ENCODE data around the gene ZNF281.

The ZNF281 gene

DNA sequence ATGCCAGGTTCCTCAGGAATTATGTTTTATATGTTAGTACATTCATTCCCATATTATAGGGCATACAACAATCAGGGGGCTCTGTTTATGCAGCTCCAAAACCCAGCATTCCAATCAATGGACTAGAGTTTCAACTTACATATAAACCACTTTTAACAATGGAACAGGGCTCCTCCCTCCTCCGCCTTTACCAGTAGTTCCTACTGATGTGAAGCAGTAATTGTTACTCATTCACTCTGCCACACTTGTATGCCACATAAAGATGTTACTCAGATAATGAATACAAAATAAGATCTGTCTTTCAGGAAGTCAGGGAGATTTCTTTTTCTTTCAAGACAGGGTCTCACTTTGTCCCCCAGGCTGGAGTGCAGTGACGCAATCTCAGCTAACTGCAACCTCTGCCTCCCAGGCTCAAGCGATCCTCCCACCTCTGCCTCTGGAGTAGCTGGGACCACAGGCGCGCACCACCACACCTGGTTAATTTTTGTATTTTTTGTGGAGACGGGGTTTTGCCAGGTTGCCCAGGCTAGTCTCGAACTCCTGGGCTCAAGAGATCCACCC lies 17.1 kb downstream of the ZNF281 start:
- H3K4me3 ChIP-seq (ENCODE audit: low read depth, low read length): no peak overlapping the region
- no peak for DNase-seq (ENCODE audit: low read depth)
- TF ChIP-seq, protein P1, sequence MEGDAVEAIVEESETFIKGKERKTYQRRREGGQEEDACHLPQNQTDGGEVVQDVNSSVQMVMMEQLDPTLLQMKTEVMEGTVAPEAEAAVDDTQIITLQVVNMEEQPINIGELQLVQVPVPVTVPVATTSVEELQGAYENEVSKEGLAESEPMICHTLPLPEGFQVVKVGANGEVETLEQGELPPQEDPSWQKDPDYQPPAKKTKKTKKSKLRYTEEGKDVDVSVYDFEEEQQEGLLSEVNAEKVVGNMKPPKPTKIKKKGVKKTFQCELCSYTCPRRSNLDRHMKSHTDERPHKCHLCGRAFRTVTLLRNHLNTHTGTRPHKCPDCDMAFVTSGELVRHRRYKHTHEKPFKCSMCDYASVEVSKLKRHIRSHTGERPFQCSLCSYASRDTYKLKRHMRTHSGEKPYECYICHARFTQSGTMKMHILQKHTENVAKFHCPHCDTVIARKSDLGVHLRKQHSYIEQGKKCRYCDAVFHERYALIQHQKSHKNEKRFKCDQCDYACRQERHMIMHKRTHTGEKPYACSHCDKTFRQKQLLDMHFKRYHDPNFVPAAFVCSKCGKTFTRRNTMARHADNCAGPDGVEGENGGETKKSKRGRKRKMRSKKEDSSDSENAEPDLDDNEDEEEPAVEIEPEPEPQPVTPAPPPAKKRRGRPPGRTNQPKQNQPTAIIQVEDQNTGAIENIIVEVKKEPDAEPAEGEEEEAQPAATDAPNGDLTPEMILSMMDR (IDR thresholded peaks at IDR 0.05; ENCODE audit: insufficient read depth, low read depth, low read length, missing control alignments): no peak

DNA sequence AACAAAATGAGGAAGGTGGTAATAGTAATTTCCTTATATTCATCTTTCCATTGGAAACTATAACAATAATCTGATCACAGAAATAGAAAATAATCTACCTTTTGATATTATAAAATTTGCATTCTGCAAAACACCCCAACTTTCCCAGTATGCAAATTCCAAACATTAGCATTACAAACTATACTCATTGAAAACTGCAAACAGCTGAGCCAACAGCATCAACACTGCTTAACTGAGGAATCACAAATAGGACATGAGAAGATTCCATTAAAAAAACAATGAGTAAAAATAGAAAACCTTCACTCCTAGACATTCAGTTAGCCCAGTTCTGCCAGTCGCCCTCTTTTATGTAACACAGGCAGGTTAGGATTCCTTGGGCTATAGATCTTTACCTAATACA lies 18.1 kb downstream of the ZNF281 start:
- no peak for DNase-seq (ENCODE audit: low read depth)
- no peak overlapping the region for H3K4me3 ChIP-seq (ENCODE audit: low read depth, low read length)
- TF ChIP-seq, protein P1 (IDR thresholded peaks at IDR 0.05; ENCODE audit: insufficient read depth, low read depth, low read length, missing control alignments): no peak

GRCh38 chr1:200388791-200389190 lies 21.0 kb downstream of the ZNF281 start:
- TF ChIP-seq, protein P1 (IDR thresholded peaks at IDR 0.05; ENCODE audit: insufficient read depth, low read depth, low read length, missing control alignments): no peak

GRCh38 chr1:200386416-200386815 lies 23.4 kb downstream of the ZNF281 start:
- H3K4me3 ChIP-seq (ENCODE audit: low read depth, low read length): no peak overlapping the region
- TF ChIP-seq, protein P1 (IDR thresholded peaks at IDR 0.05; ENCODE audit: insufficient read depth, low read depth, low read length, missing control alignments): no peak
- no peak for DNase-seq (ENCODE audit: low read depth)

More at GRCh38 chr1:200388791-200389190, 21.0 kb downstream of the ZNF281 start:
- H3K4me3 ChIP-seq (ENCODE audit: low read depth, low read length): no peak overlapping the region
- no peak for DNase-seq (ENCODE audit: low read depth)

GRCh38 chr1:200384818-200385390 lies 24.9 kb downstream of the ZNF281 start:
- TF ChIP-seq, protein P1 (IDR thresholded peaks at IDR 0.05; ENCODE audit: insufficient read depth, low read depth, low read length, missing control alignments): no peak
- no peak for DNase-seq (ENCODE audit: low read depth)

GRCh38 chr1:200381256-200381984 lies 28.4 kb downstream of the ZNF281 start:
- no peak overlapping the region for H3K4me3 ChIP-seq (ENCODE audit: low read depth, low read length)
- TF ChIP-seq, protein P1 (IDR thresholded peaks at IDR 0.05; ENCODE audit: insufficient read depth, low read depth, low read length, missing control alignments): no peak

More at GRCh38 chr1:200384818-200385390, 24.9 kb downstream of the ZNF281 start:
- no peak overlapping the region for H3K4me3 ChIP-seq (ENCODE audit: low read depth, low read length)

More at GRCh38 chr1:200381256-200381984, 28.4 kb downstream of the ZNF281 start:
- DNase-seq (ENCODE audit: low read depth): no peak

Measured in GM12865 (cell line).